Effector memory CD4-positive, alpha-beta T cell (primary cell): Measurements from ENCODE around the gene PIP4P1.
"Not testable (repeated sequence)": the region's sequence is repeated elsewhere in the genome, so short reads cannot be mapped to it uniquely, and the experiment has no call there.

Experiments
- DNase-seq, 3 donors: peaks; one replicate each; pipeline ENCODE4 v3.0.0-alpha.2; 2020
- H3K27ac ChIP-seq: 2 replicates; pipeline ENCODE4 v1.7.0; 2013; ENCODE audit warnings: mild to moderate bottlenecking, low read length, moderate library complexity; ENCODE audit not compliant: insufficient read depth, poor library complexity, severe bottlenecking
- H3K27me3 ChIP-seq: replicated peaks from 2 replicates; pipeline ENCODE4 v1.7.0; 2013; ENCODE audit warnings: mild to moderate bottlenecking, low read length; ENCODE audit not compliant: insufficient read depth, control insufficient read depth, poor library complexity, severe bottlenecking
- H3K36me3 ChIP-seq: 2 replicates; pipeline ENCODE4 v1.7.0; 2013; ENCODE audit warnings: mild to moderate bottlenecking, low read length, moderate library complexity; ENCODE audit not compliant: control insufficient read depth, insufficient read depth
- H3K4me1 ChIP-seq: 2 replicates; pipeline ENCODE4 v1.7.0; 2013; ENCODE audit warnings: low read length, mild to moderate bottlenecking; ENCODE audit not compliant: control insufficient read depth, insufficient read depth, poor library complexity, severe bottlenecking
- H3K4me3 ChIP-seq: 2 replicates; pipeline ENCODE4 v1.7.0; 2013; ENCODE audit warnings: low read length, low read depth, mild to moderate bottlenecking; ENCODE audit not compliant: insufficient read depth, poor library complexity, severe bottlenecking
- H3K9me3 ChIP-seq: 2 replicates; pipeline ENCODE4 v1.7.0; 2013; ENCODE audit warnings: mild to moderate bottlenecking, low read length, moderate library complexity; ENCODE audit not compliant: control insufficient read depth
- total RNA-seq, 3 donors: gene quantifications; one replicate each; lab custom pipeline; 2026; lab: John Stamatoyannopoulos, UW

The PIP4P1 gene
- total RNA-seq: 39.2 to 65.5 (median 46.3) reads per million in 3 donors

GRCh38 chr14:20461225-20462141, at the start of gene PIP4P1:
Gene PIP4P1 (minus strand): TSS chr14:20461434. CDS start chr14:20461325, 109 bp downstream.
- H3K27me3 ChIP-seq: no peaks in the 10 kb centered on the region
- H3K9me3 ChIP-seq: no peaks in the 10 kb centered on the region
- H3K4me1 ChIP-seq: peaks cover 2% of the 10 kb centered on the region
- peak; percentile 99 for DNase-seq
- H3K36me3 ChIP-seq: peaks cover 38% of the 10 kb centered on the region
- peak within 1 kb of the TSS; percentile 92 for H3K27ac ChIP-seq
- H3K4me3 ChIP-seq: peak within 1 kb of the TSS; percentile 69

- H3K36me3 ChIP-seq: no peaks in the 10 kb centered on the region
- no peak overlapping the region for H3K4me3 ChIP-seq
- no peaks in the 10 kb centered on the region for H3K4me1 ChIP-seq
- DNase-seq: no peak
- H3K9me3 ChIP-seq: no peaks in the 10 kb centered on the region
- H3K27me3 ChIP-seq: no peaks in the 10 kb centered on the region
- no peak overlapping the region for H3K27ac ChIP-seq
These were observed 47.1 kb upstream of the PIP4P1 start for GRCh38 chr14:20508367-20508766.

- not testable (repeated sequence) for DNase-seq, H3K4me1 ChIP-seq, H3K9me3 ChIP-seq, H3K27me3 ChIP-seq, H3K4me3 ChIP-seq, H3K36me3 ChIP-seq, H3K27ac ChIP-seq
These were observed 46.3 kb upstream of the PIP4P1 start for GRCh38 chr14:20507537-20507936.

- not testable (repeated sequence) for H3K4me3 ChIP-seq, H3K27ac ChIP-seq, H3K9me3 ChIP-seq, H3K4me1 ChIP-seq, H3K36me3 ChIP-seq, DNase-seq, H3K27me3 ChIP-seq
These were observed 45.5 kb upstream of the PIP4P1 start for GRCh38 chr14:20506752-20507151.

- not testable (repeated sequence) for H3K27me3 ChIP-seq, H3K4me3 ChIP-seq, H3K36me3 ChIP-seq, H3K9me3 ChIP-seq, DNase-seq, H3K27ac ChIP-seq, H3K4me1 ChIP-seq
These were observed 45.0 kb upstream of the PIP4P1 start for GRCh38 chr14:20506276-20506675.

GRCh38 chr14:20503898-20504297, 42.7 kb upstream of the PIP4P1 start:
- H3K9me3 ChIP-seq: no peaks in the 10 kb centered on the region
- DNase-seq: no peak
- no peaks in the 10 kb centered on the region for H3K27me3 ChIP-seq
- H3K4me3 ChIP-seq: no peak overlapping the region
- no peak overlapping the region for H3K27ac ChIP-seq
- H3K36me3 ChIP-seq: no peaks in the 10 kb centered on the region
- no peaks in the 10 kb centered on the region for H3K4me1 ChIP-seq

- no peaks in the 10 kb centered on the region for H3K4me1 ChIP-seq
- no peaks in the 10 kb centered on the region for H3K27me3 ChIP-seq
- no peaks in the 10 kb centered on the region for H3K9me3 ChIP-seq
- no peak for DNase-seq
- no peak overlapping the region for H3K27ac ChIP-seq
- H3K4me3 ChIP-seq: no peak overlapping the region
- no peaks in the 10 kb centered on the region for H3K36me3 ChIP-seq
These were observed 40.1 kb upstream of the PIP4P1 start for GRCh38 chr14:20501346-20501745.

- Histone ChIP-seq H3K27ac (no peak overlapping the region), H3K4me1 (no peaks in the 10 kb centered on the region), H3K9me3 (no peaks in the 10 kb centered on the region), H3K36me3 (no peaks in the 10 kb centered on the region), H3K27me3 (no peaks in the 10 kb centered on the region), H3K4me3 (no peak overlapping the region)
- DNase-seq: no peak
These were observed 38.6 kb upstream of the PIP4P1 start for GRCh38 chr14:20499881-20500280.

- H3K4me1 ChIP-seq: no peaks in the 10 kb centered on the region
- H3K9me3 ChIP-seq: no peaks in the 10 kb centered on the region
- H3K27me3 ChIP-seq: no peaks in the 10 kb centered on the region
- no peak overlapping the region for H3K27ac ChIP-seq
- no peaks in the 10 kb centered on the region for H3K36me3 ChIP-seq
- DNase-seq: no peak
- no peak overlapping the region for H3K4me3 ChIP-seq
These were observed 37.9 kb upstream of the PIP4P1 start for GRCh38 chr14:20499108-20499507.

- no peak overlapping the region for H3K27ac ChIP-seq
- no peak for DNase-seq
- H3K36me3 ChIP-seq: no peaks in the 10 kb centered on the region
- H3K4me1 ChIP-seq: no peaks in the 10 kb centered on the region
- H3K27me3 ChIP-seq: no peaks in the 10 kb centered on the region
- no peaks in the 10 kb centered on the region for H3K9me3 ChIP-seq
- H3K4me3 ChIP-seq: no peak overlapping the region
These were observed 37.4 kb upstream of the PIP4P1 start for GRCh38 chr14:20498622-20499021.
